ENCODE results near the gene PI4KB.

PI4KB gene

GRCh38 chr1:151346082-151346768 lies 19.0 kb upstream of the PI4KB start:
- no peak for DNase-seq (ENCODE audit: low read depth)

GRCh38 chr1:151344291-151344690 lies 17.1 kb upstream of the PI4KB start:
- no peak for DNase-seq (ENCODE audit: low read depth)

GRCh38 chr1:151343587-151343986 lies 16.4 kb upstream of the PI4KB start:
- DNase-seq (ENCODE audit: low read depth), result no peak

GRCh38 chr1:151342569-151342968 lies 15.4 kb upstream of the PI4KB start:
- no peak for DNase-seq (ENCODE audit: low read depth)

GRCh38 chr1:151342021-151342420 lies 14.8 kb upstream of the PI4KB start:
- no peak for DNase-seq (ENCODE audit: low read depth)

- DNase-seq (ENCODE audit: low read depth), result peak; percentile 10
Observed at GRCh38 chr1:151340870-151341754, 13.9 kb upstream of the PI4KB start.

- DNase-seq (ENCODE audit: low read depth), result no peak
Observed at GRCh38 chr1:151336556-151336955, 9.3 kb upstream of the PI4KB start.

GRCh38 chr1:151334822-151335221 lies 7.6 kb upstream of the PI4KB start:
- DNase-seq (ENCODE audit: low read depth), result no peak

GRCh38 chr1:151327903-151328674 lies 873 bp upstream of the PI4KB start:
- DNase-seq (ENCODE audit: low read depth), result no peak

- DNase-seq (ENCODE audit: low read depth), result peak; percentile 22
Observed at GRCh38 chr1:151326619-151327222, 495 bp downstream of the PI4KB start.

- no peak for DNase-seq (ENCODE audit: low read depth)
Observed at GRCh38 chr1:151325646-151326429, 1.4 kb downstream of the PI4KB start.

- DNase-seq (ENCODE audit: low read depth), result no peak
Observed at GRCh38 chr1:151325231-151325630, 2.0 kb downstream of the PI4KB start.

- DNase-seq (ENCODE audit: low read depth), result no peak
Observed at GRCh38 chr1:151324390-151324930, 2.8 kb downstream of the PI4KB start.

- DNase-seq (ENCODE audit: low read depth), result no peak
Observed at GRCh38 chr1:151318975-151319374, 8.2 kb downstream of the PI4KB start.

- no peak for DNase-seq (ENCODE audit: low read depth)
Observed at GRCh38 chr1:151315565-151316235, 11.5 kb downstream of the PI4KB start.

- DNase-seq (ENCODE audit: low read depth), result no peak
Observed at GRCh38 chr1:151314137-151314875, 12.9 kb downstream of the PI4KB start.

- DNase-seq (ENCODE audit: low read depth), result no peak
Observed at GRCh38 chr1:151313501-151313900, 13.7 kb downstream of the PI4KB start.

GRCh38 chr1:151312826-151313225 lies 14.4 kb downstream of the PI4KB start:
- DNase-seq (ENCODE audit: low read depth), result no peak

- DNase-seq (ENCODE audit: low read depth), result no peak
Observed at GRCh38 chr1:151312411-151312810, 14.8 kb downstream of the PI4KB start.

All from stimulated activated CD8-positive, alpha-beta memory T cell treated with anti-CD3 and anti-CD28 coated beads, Interleukin-15, amount 100 ng/mL, for 1 hour (primary cell).